ENCODE measurements around the gene NLGN1. TPM values are rescaled to one million over a fixed set of nuclear protein-coding genes. Genes with fewer than 3 reads are reported as not detected.

The NLGN1 gene
- total RNA-seq, 2 donors from 2014 or later = not detected

GRCh38 chr3:173841334-173841733 is 443.8 kb downstream of the NLGN1 start:
- Mint-ChIP-seq H3K4me1 (no peaks in the 10 kb centered on the region), H3K4me3 (no peak overlapping the region), H3K36me3 (ENCODE audit: low read depth) (no peaks in the 10 kb centered on the region), H3K27me3 (no peaks in the 10 kb centered on the region), H3K27ac (no peak overlapping the region), H3K9me3 (peaks cover 8% of the 10 kb centered on the region)
- no peak for ATAC-seq (replicated peaks)

GRCh38 chr3:173843060-173843459 is 445.5 kb downstream of the NLGN1 start:
- no peak for ATAC-seq (replicated peaks)
- Mint-ChIP-seq H3K4me1 (no peaks in the 10 kb centered on the region), H3K27me3 (no peaks in the 10 kb centered on the region), H3K36me3 (ENCODE audit: low read depth) (no peaks in the 10 kb centered on the region), H3K27ac (no peak overlapping the region), H3K9me3 (peaks cover 8% of the 10 kb centered on the region), H3K4me3 (no peak overlapping the region)

GRCh38 chr3:173846584-173846983 is 449.0 kb downstream of the NLGN1 start:
- Mint-ChIP-seq H3K4me3 (no peak overlapping the region), H3K36me3 (ENCODE audit: low read depth) (no peaks in the 10 kb centered on the region), H3K4me1 (no peaks in the 10 kb centered on the region), H3K9me3 (peaks cover 5% of the 10 kb centered on the region), H3K27me3 (no peaks in the 10 kb centered on the region), H3K27ac (no peak overlapping the region)
- no peak for ATAC-seq (replicated peaks)

- H3K36me3 Mint-ChIP-seq (ENCODE audit: low read depth) = no peaks in the 10 kb centered on the region
- H3K4me3 Mint-ChIP-seq = no peak overlapping the region
- no peaks in the 10 kb centered on the region for H3K9me3 Mint-ChIP-seq
- ATAC-seq (replicated peaks) = no peak
- no peak overlapping the region for H3K27ac Mint-ChIP-seq
- H3K27me3 Mint-ChIP-seq = no peaks in the 10 kb centered on the region
- no peaks in the 10 kb centered on the region for H3K4me1 Mint-ChIP-seq
Measured at GRCh38 chr3:173849489-173849888, 451.9 kb downstream of the NLGN1 start.

- Mint-ChIP-seq H3K9me3 (no peaks in the 10 kb centered on the region), H3K36me3 (ENCODE audit: low read depth) (no peaks in the 10 kb centered on the region), H3K27ac (no peak overlapping the region), H3K4me3 (no peak overlapping the region), H3K4me1 (no peaks in the 10 kb centered on the region), H3K27me3 (no peaks in the 10 kb centered on the region)
- no peak for ATAC-seq (replicated peaks)
Measured at GRCh38 chr3:173857154-173857553, 459.6 kb downstream of the NLGN1 start.

GRCh38 chr3:173862701-173863100 is 465.2 kb downstream of the NLGN1 start:
- no peaks in the 10 kb centered on the region for H3K27me3 Mint-ChIP-seq
- H3K36me3 Mint-ChIP-seq (ENCODE audit: low read depth) = no peaks in the 10 kb centered on the region
- H3K9me3 Mint-ChIP-seq = no peaks in the 10 kb centered on the region
- no peak overlapping the region for H3K27ac Mint-ChIP-seq
- H3K4me1 Mint-ChIP-seq = no peaks in the 10 kb centered on the region
- ATAC-seq (replicated peaks) = no peak
- H3K4me3 Mint-ChIP-seq = no peak overlapping the region

GRCh38 chr3:173863551-173863950 is 466.0 kb downstream of the NLGN1 start:
- Mint-ChIP-seq H3K27me3 (no peaks in the 10 kb centered on the region), H3K36me3 (ENCODE audit: low read depth) (no peaks in the 10 kb centered on the region), H3K4me3 (no peak overlapping the region), H3K4me1 (no peaks in the 10 kb centered on the region), H3K9me3 (no peaks in the 10 kb centered on the region), H3K27ac (no peak overlapping the region)
- no peak for ATAC-seq (replicated peaks)

- no peaks in the 10 kb centered on the region for H3K36me3 Mint-ChIP-seq (ENCODE audit: low read depth)
- no peak overlapping the region for H3K4me3 Mint-ChIP-seq
- no peaks in the 10 kb centered on the region for H3K4me1 Mint-ChIP-seq
- no peak overlapping the region for H3K27ac Mint-ChIP-seq
- H3K27me3 Mint-ChIP-seq = no peaks in the 10 kb centered on the region
- ATAC-seq (replicated peaks) = no peak
- H3K9me3 Mint-ChIP-seq = no peaks in the 10 kb centered on the region
Measured at GRCh38 chr3:173865900-173866498, 468.5 kb downstream of the NLGN1 start.

GRCh38 chr3:173869766-173870165 is 472.2 kb downstream of the NLGN1 start:
- H3K27ac Mint-ChIP-seq = no peak overlapping the region
- H3K27me3 Mint-ChIP-seq = no peaks in the 10 kb centered on the region
- no peak overlapping the region for H3K4me3 Mint-ChIP-seq
- no peaks in the 10 kb centered on the region for H3K36me3 Mint-ChIP-seq (ENCODE audit: low read depth)
- no peaks in the 10 kb centered on the region for H3K4me1 Mint-ChIP-seq
- ATAC-seq (replicated peaks) = no peak
- no peaks in the 10 kb centered on the region for H3K9me3 Mint-ChIP-seq

GRCh38 chr3:173870976-173871375 is 473.4 kb downstream of the NLGN1 start:
- ATAC-seq (replicated peaks) = no peak
- Mint-ChIP-seq H3K9me3 (no peaks in the 10 kb centered on the region), H3K27ac (no peak overlapping the region), H3K36me3 (ENCODE audit: low read depth) (no peaks in the 10 kb centered on the region), H3K4me3 (no peak overlapping the region), H3K27me3 (no peaks in the 10 kb centered on the region), H3K4me1 (no peaks in the 10 kb centered on the region)

- Mint-ChIP-seq H3K27me3 (no peaks in the 10 kb centered on the region), H3K36me3 (ENCODE audit: low read depth) (no peaks in the 10 kb centered on the region), H3K4me3 (no peak overlapping the region), H3K9me3 (no peaks in the 10 kb centered on the region), H3K27ac (no peak overlapping the region), H3K4me1 (no peaks in the 10 kb centered on the region)
- no peak for ATAC-seq (replicated peaks)
Measured at GRCh38 chr3:173875790-173876189, 478.2 kb downstream of the NLGN1 start.

GRCh38 chr3:173876476-173876875 is 478.9 kb downstream of the NLGN1 start:
- peaks cover under 1% of the 10 kb centered on the region for H3K9me3 Mint-ChIP-seq
- no peaks in the 10 kb centered on the region for H3K27me3 Mint-ChIP-seq
- H3K4me3 Mint-ChIP-seq = no peak overlapping the region
- no peaks in the 10 kb centered on the region for H3K36me3 Mint-ChIP-seq (ENCODE audit: low read depth)
- no peaks in the 10 kb centered on the region for H3K4me1 Mint-ChIP-seq
- no peak for ATAC-seq (replicated peaks)
- H3K27ac Mint-ChIP-seq = no peak overlapping the region

GRCh38 chr3:173887888-173888287 is 490.3 kb downstream of the NLGN1 start:
- H3K27ac Mint-ChIP-seq = no peak overlapping the region
- H3K4me1 Mint-ChIP-seq = no peaks in the 10 kb centered on the region
- H3K4me3 Mint-ChIP-seq = no peak overlapping the region
- no peaks in the 10 kb centered on the region for H3K36me3 Mint-ChIP-seq (ENCODE audit: low read depth)
- ATAC-seq (replicated peaks) = no peak
- peaks cover 3% of the 10 kb centered on the region for H3K9me3 Mint-ChIP-seq
- no peaks in the 10 kb centered on the region for H3K27me3 Mint-ChIP-seq

GRCh38 chr3:173889596-173889995 is 492.1 kb downstream of the NLGN1 start:
- Mint-ChIP-seq H3K27me3 (no peaks in the 10 kb centered on the region), H3K27ac (no peak overlapping the region), H3K4me1 (no peaks in the 10 kb centered on the region), H3K9me3 (peaks cover 9% of the 10 kb centered on the region), H3K4me3 (no peak overlapping the region), H3K36me3 (ENCODE audit: low read depth) (no peaks in the 10 kb centered on the region)
- ATAC-seq (replicated peaks) = no peak

- Mint-ChIP-seq H3K27ac (no peak overlapping the region), H3K4me1 (no peaks in the 10 kb centered on the region), H3K4me3 (no peak overlapping the region), H3K9me3 (peaks cover 9% of the 10 kb centered on the region), H3K36me3 (ENCODE audit: low read depth) (no peaks in the 10 kb centered on the region), H3K27me3 (no peaks in the 10 kb centered on the region)
- ATAC-seq (replicated peaks) = no peak
Measured at GRCh38 chr3:173890091-173890490, 492.5 kb downstream of the NLGN1 start.

All from activated T-helper 17 cell treated with anti-CD3 and anti-CD28 coated beads, Interleukin-2, amount 50 U/mL, for 72 hours (primary cell).